ENCODE results near the gene SLC39A1. TPM values are rescaled to one million over a fixed set of nuclear protein-coding genes. Genes with fewer than 3 reads are reported as not detected.

SLC39A1 gene
- total and polyA plus RNA-seq, 9 of the 15 experiments (the other 6 are each of a cell fraction or from before 2014, with no cell fraction given): 9.9 to 81.1 (median 62.7) TPM

GRCh38 chr1:153985341-153985912 lies 22.1 kb upstream of the SLC39A1 start (continued):
- no peak for TF ChIP-seq STAT5B (CRISPR knock-in tag; IDR thresholded peaks at IDR 0.05)
- no peak for TF ChIP-seq HEY1 (CRISPR knock-in tag; IDR thresholded peaks at IDR 0.05; ENCODE audit: borderline replicate concordance)
- TF ChIP-seq FOSL1 (tag; conservative IDR thresholded peaks at IDR 0.05): peak; percentile 89
- 0 out of 2 replicates have a peak, but pooled peaks have one; percentile 50 for TF ChIP-seq ARID2 (IDR thresholded peaks at IDR 0.05)
- no peak for TF ChIP-seq KLF6 (CRISPR knock-in tag; IDR thresholded peaks at IDR 0.05; ENCODE audit: borderline replicate concordance)
- TF ChIP-seq ESRRB (CRISPR knock-in tag; IDR thresholded peaks at IDR 0.05; ENCODE audit: borderline replicate concordance): no peak
- no peak for TF ChIP-seq ZNF507 (tag; conservative IDR thresholded peaks at IDR 0.05)
- TF ChIP-seq TBL1XR1 (IDR thresholded peaks at IDR 0.05; ENCODE audit: low read length in 2 of 2): no peak
- TF ChIP-seq ZNF197 (CRISPR knock-in tag; IDR thresholded peaks at IDR 0.05; ENCODE audit: low read depth): no peak
- no peak for TF ChIP-seq CHCHD3 (CRISPR knock-in tag; IDR thresholded peaks at IDR 0.05)
- 0 out of 2 replicates have a peak, but pooled peaks have one; percentile 18 for TF ChIP-seq CBFA2T3 (IDR thresholded peaks at IDR 0.05)
- TF ChIP-seq PHF8 (IDR thresholded peaks at IDR 0.05; ENCODE audit: borderline replicate concordance, low read length): no peak
- TF ChIP-seq TAF7 (tag; IDR thresholded peaks at IDR 0.05): no peak
- TF ChIP-seq MEIS2 (IDR thresholded peaks at IDR 0.05; ENCODE audit: partially characterized antibody): no peak
- TF ChIP-seq GABPB2 (CRISPR knock-in tag; conservative IDR thresholded peaks at IDR 0.05): no peak
- no peak for TF ChIP-seq SIN3A (IDR thresholded peaks at IDR 0.05; ENCODE audit: borderline replicate concordance in 2 of 2, control insufficient read depth in 1 of 2, low read depth in 2 of 2, low read length in 2 of 2)
- TF ChIP-seq RBM25 (IDR thresholded peaks at IDR 0.05; ENCODE audit: low read depth, low read length, severe bottlenecking): no peak
- no peak for TF ChIP-seq MGA (IDR thresholded peaks at IDR 0.05)
- peak; percentile 49; the same call in 1 of the 2 replicates for TF ChIP-seq EHMT2 (IDR thresholded peaks at IDR 0.05)
